HepG2 (cell line): ENCODE measurements around the gene LEPROT. TPM values are rescaled to one million over a fixed set of nuclear protein-coding genes. Genes with fewer than 3 reads are reported as not detected.

Source experiments
- ATF1 ChIP-seq: IDR thresholded peaks from 2 replicates; pipeline ENCODE4 v1.6.1; 2016; ENCODE audit warnings: mild to moderate bottlenecking, control low read depth
- CC2D1A ChIP-seq: sonication (generic); formaldehyde crosslinking; IDR thresholded peaks from 2 replicates; pipeline ENCODE4 v1.8.1; 2023; ENCODE audit warnings: mild to moderate bottlenecking, missing genetic modification reagents
- CEBPB ChIP-seq: IDR thresholded peaks from 2 replicates; pipeline ENCODE4 v1.6.1; 2011; ENCODE audit warnings: low read depth, low read length, improper control_type of control experiment, borderline replicate concordance
- DDIT3 ChIP-seq: sonication (generic); formaldehyde crosslinking; IDR thresholded peaks from 2 replicates; pipeline ENCODE4 v1.4.0; 2020; ENCODE audit warnings: mild to moderate bottlenecking, missing genetic modification reagents
- ETS1 ChIP-seq: sonication (generic); formaldehyde crosslinking; IDR thresholded peaks from 2 replicates; pipeline ENCODE4 v1.4.0; 2020; ENCODE audit warnings: missing genetic modification reagents
- GZF1 ChIP-seq: sonication (generic); formaldehyde crosslinking; IDR thresholded peaks from 2 replicates; pipeline ENCODE4 v1.5.1; 2020; ENCODE audit warnings: mild to moderate bottlenecking, missing genetic modification reagents
- KAT7 ChIP-seq: IDR thresholded peaks from 2 replicates; pipeline ENCODE4 v1.6.1; 2018; ENCODE audit warnings: borderline replicate concordance, missing compliant biosample characterization
- MXI1 ChIP-seq: IDR thresholded peaks from 3 replicates; pipeline ENCODE4 v1.6.1; 2012; ENCODE audit warnings: low read depth, low read length, inconsistent platforms, borderline replicate concordance
- MYC ChIP-seq: sonication (generic); formaldehyde crosslinking; IDR thresholded peaks from 2 replicates; pipeline ENCODE4 v1.9.0; 2021; ENCODE audit warnings: missing genetic modification reagents, borderline replicate concordance
- NCOA1 ChIP-seq: sonication (generic); formaldehyde crosslinking; IDR thresholded peaks from 2 replicates; pipeline ENCODE4 v1.9.0; 2021; ENCODE audit warnings: missing genetic modification reagents
- PRDM10 ChIP-seq: sonication (generic); formaldehyde crosslinking; IDR thresholded peaks from 2 replicates; pipeline ENCODE4 v1.4.0; 2020; ENCODE audit warnings: low read depth, missing genetic modification reagents
- RBM22 ChIP-seq: fragments of 200-400 bp; formaldehyde crosslinking; optimal IDR thresholded peaks from 2 replicates; pipeline ENCODE3; 2017; ENCODE audit warnings: mild to moderate bottlenecking, low read length, moderate library complexity
- RFX5 ChIP-seq: IDR thresholded peaks from 2 replicates; pipeline ENCODE4 v1.6.1; 2011; ENCODE audit warnings: low read depth, low read length, improper control_type of control experiment
- SOX6 ChIP-seq, 2 experiments: fragments of 450-650 bp in 1 of 2; sonication (generic) in 1 of 2; formaldehyde crosslinking in 1 of 2; IDR thresholded peaks; 2 replicates each; pipeline versions ENCODE4 v1.4.0 to v1.6.1; 2017 to 2020; ENCODE audit warnings: antibody characterized with exemption in 1 of 2, mild to moderate bottlenecking in 1 of 2, missing genetic modification reagents in 1 of 2
- TFDP1 ChIP-seq: IDR thresholded peaks from 2 replicates; pipeline ENCODE4 v1.6.1; 2016; ENCODE audit warnings: missing compliant biosample characterization, missing genetic modification reagents, borderline replicate concordance
- ZNF10 ChIP-seq: sonication (generic); formaldehyde crosslinking; IDR thresholded peaks from 2 replicates; pipeline ENCODE4 v1.4.0; 2020; ENCODE audit warnings: mild to moderate bottlenecking, low read depth, missing genetic modification reagents, borderline replicate concordance
- ZNF18 ChIP-seq: sonication (generic); formaldehyde crosslinking; IDR thresholded peaks from 2 replicates; pipeline ENCODE4 v1.8.0; 2022; ENCODE audit warnings: mild to moderate bottlenecking, missing genetic modification reagents; ENCODE audit not compliant: insufficient replicate concordance
- ZNF513 ChIP-seq: sonication (generic); formaldehyde crosslinking; conservative IDR thresholded peaks from 2 replicates; pipeline ENCODE4 v1.5.0; 2020; ENCODE audit warnings: missing genetic modification reagents
- polyA plus RNA-seq, 8 experiments: library from polyadenylated mRNA; depleted of rRNA in 3 of 8; stranded (reverse) in 7 of 8; unstranded in 1 of 8; fragments of >200 nt; fragmentation: Illumina TruSeq in 4 of 8; extraction: Trizol in 4 of 8; gene quantifications; 2 replicates each; pipeline versions ENCODE4 v1.2.1 to v1.2.3, GENCODE V29; 2011 to 2016; ENCODE audit warnings: low read depth in 4 of 8, missing spikeins in 1 of 8, mixed read lengths in 1 of 8; ENCODE audit not compliant: insufficient read depth in 1 of 8
- total RNA-seq, 5 experiments: library from RNA; depleted of rRNA; stranded (reverse); fragments of >200 nt; fragmentation: Illumina TruSeq; extraction: Trizol; gene quantifications; 2 replicates each; pipeline ENCODE4 v1.2.3, GENCODE V29; 2016; ENCODE audit warnings: low read depth in 1 of 5

LEPROT gene
- total and polyA plus RNA-seq, 2 of the 13 experiments (the other 11 are each of a cell fraction or from before 2014, with no cell fraction given): 36.8 to 51.4 TPM

- TF ChIP-seq ZNF18 (CRISPR knock-in tag) (no peak), ATF1 (CRISPR knock-in tag) (no peak), MXI1 (0 out of 3 replicates have a peak, but pooled peaks have one; percentile 12), CEBPB (no peak), KAT7 (peak; percentile 69; the same call in 1 of the 2 replicates), PRDM10 (CRISPR knock-in tag) (no peak), TFDP1 (CRISPR knock-in tag) (peak; percentile 59; the same call in 1 of the 2 replicates), ZNF10 (CRISPR knock-in tag) (no peak), GZF1 (no peak; the same call in 1 of the 2 replicates), DDIT3 (no peak), MYC (CRISPR knock-in tag) (peak; percentile 52), SOX6 (IDR thresholded peaks at IDR 0.05) (no peak), SOX6 (CRISPR knock-in tag; IDR thresholded peaks at IDR 0.05) (peak; percentile 70), ETS1 (CRISPR knock-in tag) (no peak), RFX5 (no peak), NCOA1 (no peak), ZNF513 (CRISPR knock-in tag) (no peak), RBM22 (no peak), CC2D1A (CRISPR knock-in tag) (no peak)
These were observed at the start of gene LEPROT, which contains the start of gene LEPR (continued) for GRCh38 chr1:65420590-65421350.
